PFSK-1 (cell line): ENCODE data around the gene MGMT.

Experiments used
- FOXP2 ChIP-seq: optimal IDR thresholded peaks from 2 replicates; pipeline ENCODE3; 2011; ENCODE audit warnings: borderline replicate concordance, control low read depth, inconsistent platforms; ENCODE audit not compliant: insufficient read depth; ENCODE audit errors: extremely low read length, extremely low read depth
- POLR2AphosphoS5 ChIP-seq: IDR thresholded peaks from 2 replicates; pipeline ENCODE4 v1.6.1; 2012; ENCODE audit warnings: low read depth, mild to moderate bottlenecking, control low read depth, low read length, moderate library complexity
- SIN3A ChIP-seq: IDR thresholded peaks from 2 replicates; pipeline ENCODE4 v1.6.1; 2012; ENCODE audit warnings: mild to moderate bottlenecking, low read length, moderate library complexity, borderline replicate concordance; ENCODE audit not compliant: insufficient read depth
- TAF1 ChIP-seq: IDR thresholded peaks from 2 replicates; pipeline ENCODE4 v1.6.1; 2012; ENCODE audit warnings: low read length, control low read depth, borderline replicate concordance; ENCODE audit not compliant: insufficient read depth
- TF ChIP-seq, protein P1 (sequence below), 2 experiments: IDR thresholded peaks; 2 replicates each; pipeline versions ENCODE4 v1.6.1 to v1.8.0; 2011 to 2012; ENCODE audit warnings: low read depth in 2 of 2, low read length in 2 of 2, control low read depth in 1 of 2, inconsistent platforms in 1 of 2, mild to moderate bottlenecking in 1 of 2, moderate library complexity in 1 of 2; ENCODE audit not compliant: insufficient read depth in 1 of 2

Gene MGMT

DNA sequence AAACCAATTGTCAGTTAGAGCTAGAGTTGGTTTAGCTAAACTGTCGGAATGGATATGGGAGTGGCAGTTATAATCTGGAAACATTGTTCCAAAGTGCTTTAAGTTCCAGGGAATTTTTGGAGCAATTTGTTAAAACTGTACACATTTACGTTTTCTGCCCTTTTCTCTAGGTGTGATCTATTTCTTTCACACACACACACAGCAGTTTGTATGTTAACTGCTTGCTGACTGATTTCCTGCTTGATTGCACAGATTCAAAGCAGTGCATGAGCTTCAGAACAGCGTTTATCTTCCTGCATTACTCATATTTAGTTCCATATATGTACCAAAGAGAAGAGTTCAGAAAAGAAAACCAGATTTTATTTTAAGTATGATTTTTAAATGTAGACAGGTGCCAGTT is 57.9 kb downstream of the MGMT start:
- TF ChIP-seq, protein P1, sequence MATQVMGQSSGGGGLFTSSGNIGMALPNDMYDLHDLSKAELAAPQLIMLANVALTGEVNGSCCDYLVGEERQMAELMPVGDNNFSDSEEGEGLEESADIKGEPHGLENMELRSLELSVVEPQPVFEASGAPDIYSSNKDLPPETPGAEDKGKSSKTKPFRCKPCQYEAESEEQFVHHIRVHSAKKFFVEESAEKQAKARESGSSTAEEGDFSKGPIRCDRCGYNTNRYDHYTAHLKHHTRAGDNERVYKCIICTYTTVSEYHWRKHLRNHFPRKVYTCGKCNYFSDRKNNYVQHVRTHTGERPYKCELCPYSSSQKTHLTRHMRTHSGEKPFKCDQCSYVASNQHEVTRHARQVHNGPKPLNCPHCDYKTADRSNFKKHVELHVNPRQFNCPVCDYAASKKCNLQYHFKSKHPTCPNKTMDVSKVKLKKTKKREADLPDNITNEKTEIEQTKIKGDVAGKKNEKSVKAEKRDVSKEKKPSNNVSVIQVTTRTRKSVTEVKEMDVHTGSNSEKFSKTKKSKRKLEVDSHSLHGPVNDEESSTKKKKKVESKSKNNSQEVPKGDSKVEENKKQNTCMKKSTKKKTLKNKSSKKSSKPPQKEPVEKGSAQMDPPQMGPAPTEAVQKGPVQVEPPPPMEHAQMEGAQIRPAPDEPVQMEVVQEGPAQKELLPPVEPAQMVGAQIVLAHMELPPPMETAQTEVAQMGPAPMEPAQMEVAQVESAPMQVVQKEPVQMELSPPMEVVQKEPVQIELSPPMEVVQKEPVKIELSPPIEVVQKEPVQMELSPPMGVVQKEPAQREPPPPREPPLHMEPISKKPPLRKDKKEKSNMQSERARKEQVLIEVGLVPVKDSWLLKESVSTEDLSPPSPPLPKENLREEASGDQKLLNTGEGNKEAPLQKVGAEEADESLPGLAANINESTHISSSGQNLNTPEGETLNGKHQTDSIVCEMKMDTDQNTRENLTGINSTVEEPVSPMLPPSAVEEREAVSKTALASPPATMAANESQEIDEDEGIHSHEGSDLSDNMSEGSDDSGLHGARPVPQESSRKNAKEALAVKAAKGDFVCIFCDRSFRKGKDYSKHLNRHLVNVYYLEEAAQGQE (IDR thresholded peaks at IDR 0.05; ENCODE audit: insufficient read depth in 1 of 2, low read depth in 2 of 2, low read length in 2 of 2), result no peak
- TF ChIP-seq FOXP2, result no peak
- no peak for TF ChIP-seq SIN3A
- no peak for TF ChIP-seq TAF1
- no peak for TF ChIP-seq POLR2AphosphoS5

DNA sequence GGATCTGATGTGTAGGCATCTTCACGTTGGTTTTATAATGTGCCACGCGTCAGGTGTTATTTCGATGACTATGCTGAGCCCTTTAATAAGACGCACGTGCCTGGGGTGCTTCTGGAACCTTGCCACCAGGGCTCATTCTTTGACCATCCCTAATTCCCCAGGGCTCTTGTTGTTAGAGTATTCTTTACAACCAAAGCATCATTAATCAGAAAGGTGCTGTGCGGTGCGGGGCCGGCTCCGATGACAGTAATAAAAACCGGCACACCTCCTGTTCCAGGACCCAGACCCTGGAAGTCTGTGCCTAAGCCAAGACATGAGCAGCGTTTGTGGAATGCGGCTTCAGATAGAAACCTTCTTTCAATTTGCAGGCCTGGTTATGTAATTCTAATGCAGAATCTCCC is 58.4 kb downstream of the MGMT start:
- TF ChIP-seq SIN3A, result no peak
- TF ChIP-seq, protein P1 (IDR thresholded peaks at IDR 0.05; ENCODE audit: insufficient read depth in 1 of 2, low read depth in 2 of 2, low read length in 2 of 2), result no peak
- TF ChIP-seq FOXP2, result no peak
- no peak for TF ChIP-seq TAF1
- TF ChIP-seq POLR2AphosphoS5, result no peak

DNA sequence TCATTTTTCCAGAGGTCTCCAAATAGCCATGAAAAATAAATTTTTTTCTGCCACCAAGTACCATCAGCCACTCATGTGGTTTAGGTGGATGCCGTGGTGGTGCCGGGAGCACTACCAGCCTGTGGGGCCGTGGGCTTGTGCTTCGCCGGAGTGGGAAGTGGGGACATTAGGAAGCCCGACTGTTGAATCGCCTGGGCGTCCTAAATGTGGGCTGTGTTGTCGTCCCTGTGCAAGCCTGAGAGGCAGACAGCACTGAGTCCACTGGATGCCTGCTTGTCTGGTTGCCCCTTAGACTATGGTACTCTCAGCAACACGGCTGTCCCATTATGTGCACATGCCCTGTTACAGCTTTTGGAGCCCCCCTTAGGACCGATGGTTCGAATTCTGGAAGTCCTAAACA is 59.9 kb downstream of the MGMT start:
- TF ChIP-seq POLR2AphosphoS5 (no peak), TAF1 (no peak), FOXP2 (no peak), SIN3A (no peak)
- TF ChIP-seq, protein P1 (IDR thresholded peaks at IDR 0.05; ENCODE audit: insufficient read depth in 1 of 2, low read depth in 2 of 2, low read length in 2 of 2), result no peak

DNA sequence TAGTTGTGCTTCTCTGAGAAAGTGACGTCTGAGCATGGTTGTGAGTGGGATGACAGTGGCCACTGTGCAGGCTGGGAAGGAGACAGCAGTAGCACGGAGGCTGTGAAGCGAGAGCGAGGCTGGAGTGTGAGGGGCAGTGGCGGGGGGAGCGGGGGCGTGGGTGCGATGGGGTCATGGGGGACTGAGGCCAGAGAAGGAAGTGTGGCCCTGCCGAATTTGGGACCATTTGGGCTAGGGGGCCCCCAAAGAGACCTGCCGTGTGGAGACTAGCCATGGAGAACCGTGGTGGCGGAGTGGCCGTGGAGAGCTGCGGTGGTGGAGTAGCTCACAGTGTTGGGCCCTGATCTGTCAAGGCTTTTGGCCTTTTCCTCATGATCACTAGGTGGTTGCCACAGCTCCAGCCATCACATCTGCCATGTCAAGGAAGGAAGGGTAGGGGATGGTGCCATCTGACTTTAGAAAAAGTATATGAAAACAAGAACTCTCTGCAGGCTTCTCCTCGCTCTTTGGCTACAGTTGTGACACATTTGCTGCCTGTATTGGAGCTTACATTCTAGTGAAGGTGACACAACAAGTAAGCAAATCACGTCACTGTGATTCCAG is 61.4 kb downstream of the MGMT start:
- TF ChIP-seq SIN3A, result no peak
- TF ChIP-seq POLR2AphosphoS5, result no peak
- TF ChIP-seq, protein P1 (IDR thresholded peaks at IDR 0.05; ENCODE audit: insufficient read depth in 1 of 2, low read depth in 2 of 2, low read length in 2 of 2), result no peak
- TF ChIP-seq FOXP2, result no peak

DNA sequence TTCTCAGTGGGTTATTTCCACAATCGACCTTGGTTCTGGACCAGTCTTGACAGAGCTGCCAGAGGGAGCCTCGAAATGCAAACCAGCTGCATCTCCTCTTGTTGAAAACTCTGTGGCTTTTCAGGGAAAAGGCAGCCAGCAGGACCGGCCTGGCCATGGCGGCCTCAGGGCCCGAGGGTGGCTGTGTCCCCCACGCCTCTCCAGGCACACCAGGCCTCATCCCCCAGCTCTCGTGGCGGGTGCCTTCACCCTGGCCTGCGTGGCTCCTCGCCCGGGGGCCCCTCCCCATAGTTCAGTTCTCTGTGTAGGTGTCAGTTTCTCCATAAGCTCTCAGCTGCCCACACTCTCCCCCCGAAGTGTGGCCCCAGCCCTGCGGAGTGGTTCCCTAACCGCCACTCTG is 63.5 kb downstream of the MGMT start:
- TF ChIP-seq SIN3A (no peak), FOXP2 (no peak), POLR2AphosphoS5 (no peak), TAF1 (no peak)
- TF ChIP-seq, protein P1 (IDR thresholded peaks at IDR 0.05; ENCODE audit: insufficient read depth in 1 of 2, low read depth in 2 of 2, low read length in 2 of 2), result no peak
